Measurements from ENCODE around the gene GGA1.
"Not testable (repeated sequence)": the region's sequence is repeated elsewhere in the genome, so short reads cannot be mapped to it uniquely, and the experiment has no call there.

GGA1 gene

GRCh38 chr22:37656583-37656982 is 47.9 kb downstream of the GGA1 start:
- not testable (repeated sequence) for FAIRE-seq

GRCh38 chr22:37657590-37658132 is 49.0 kb downstream of the GGA1 start:
- no peak for FAIRE-seq

- peak; percentile 95 for FAIRE-seq
Measured at GRCh38 chr22:37658133-37659065, 49.8 kb downstream of the GGA1 start, which contains the start of gene PDXP. TSS of gene PDXP (plus strand) at chr22:37658723. CDS start at chr22:37658783, 60 bp downstream.

- no peak for FAIRE-seq
Measured at GRCh38 chr22:37659066-37659896, 50.6 kb downstream of the GGA1 start.

GRCh38 chr22:37659897-37660708 is 51.5 kb downstream of the GGA1 start:
- FAIRE-seq: no peak

- no peak for FAIRE-seq
Measured at GRCh38 chr22:37660709-37661045, 52.0 kb downstream of the GGA1 start.

- FAIRE-seq: no peak
Measured at GRCh38 chr22:37661160-37661924, 52.7 kb downstream of the GGA1 start.

GRCh38 chr22:37662039-37662438 is 53.4 kb downstream of the GGA1 start:
- no peak for FAIRE-seq

- FAIRE-seq: no peak
Measured at GRCh38 chr22:37663521-37664140, 55.0 kb downstream of the GGA1 start.

- no peak for FAIRE-seq
Measured at GRCh38 chr22:37664249-37665101, 55.8 kb downstream of the GGA1 start.

GRCh38 chr22:37665487-37665886 is 56.9 kb downstream of the GGA1 start:
- FAIRE-seq: no peak

- no peak for FAIRE-seq
Measured at GRCh38 chr22:37669586-37669985, 61.0 kb downstream of the GGA1 start.

GRCh38 chr22:37672206-37672919 is 63.7 kb downstream of the GGA1 start:
- no peak for FAIRE-seq

GRCh38 chr22:37672920-37673455 is 64.4 kb downstream of the GGA1 start:
- FAIRE-seq: no peak

GRCh38 chr22:37674248-37674647 is 65.6 kb downstream of the GGA1 start:
- FAIRE-seq: no peak

- peak; percentile 95 for FAIRE-seq
Measured at GRCh38 chr22:37674951-37675929, 66.6 kb downstream of the GGA1 start, which contains the start of gene LGALS1. TSS of gene LGALS1 (plus strand) at chr22:37675636. CDS start at chr22:37675703, 67 bp downstream.

GRCh38 chr22:37675930-37676735 is 67.5 kb downstream of the GGA1 start:
- no peak for FAIRE-seq

All from TTC549 (cell line).